GM19043 (cell line): ENCODE results near the gene ZBTB1.
A peak's percentile ranks its signal among the peaks of the same experiment; 100 is the strongest.
"Not testable (repeated sequence)": the region's sequence is repeated elsewhere in the genome, so short reads cannot be mapped to it uniquely, and the experiment has no call there.

Experiments used
- ATAC-seq: cut with Tn5 transposase; IDR thresholded peaks from one replicate; pipeline ENCODE4 v1.9.1; 2021; ENCODE audit warnings: low read depth; ENCODE audit not compliant: unreplicated experiment

ZBTB1 gene

DNA sequence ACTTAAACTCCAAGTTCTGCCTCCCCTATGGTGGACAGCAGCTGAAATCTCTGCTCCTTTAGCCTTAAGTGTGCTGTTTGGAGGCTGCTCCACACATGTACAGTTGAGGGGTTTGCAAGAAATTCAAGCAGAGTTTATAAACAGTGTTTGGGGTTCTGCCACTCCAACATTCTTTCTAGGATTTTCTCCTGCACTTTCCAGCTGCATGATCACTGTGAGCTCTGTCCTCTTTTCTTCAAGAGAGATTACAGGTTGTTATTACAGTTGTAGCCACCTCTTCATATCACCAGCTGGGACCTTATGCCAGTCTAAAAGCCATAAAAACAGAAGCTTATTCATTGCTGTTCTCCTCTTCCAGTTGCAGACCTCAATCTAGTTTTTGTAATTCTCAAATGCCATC is 9.3 kb upstream of the ZBTB1 start:
- no peak for ATAC-seq

DNA sequence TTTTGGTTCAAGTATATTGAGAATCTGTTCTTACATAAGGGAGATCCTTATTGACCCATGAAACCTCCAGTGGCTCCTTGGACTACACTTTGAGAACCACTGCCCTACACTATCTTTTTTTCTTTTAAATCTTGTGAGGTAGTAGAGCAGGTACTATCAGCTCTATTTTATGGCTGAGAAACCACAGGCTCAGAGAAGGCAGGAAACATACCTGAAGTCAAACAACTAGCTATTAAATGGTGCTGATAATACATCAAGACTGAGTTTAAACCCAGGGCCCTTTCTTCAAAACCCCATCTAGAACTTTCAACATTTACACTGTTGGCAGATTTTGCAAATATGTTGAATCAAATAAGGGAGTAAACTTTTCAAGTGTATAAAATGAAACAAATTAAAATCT is 7.8 kb upstream of the ZBTB1 start:
- ATAC-seq = no peak

DNA sequence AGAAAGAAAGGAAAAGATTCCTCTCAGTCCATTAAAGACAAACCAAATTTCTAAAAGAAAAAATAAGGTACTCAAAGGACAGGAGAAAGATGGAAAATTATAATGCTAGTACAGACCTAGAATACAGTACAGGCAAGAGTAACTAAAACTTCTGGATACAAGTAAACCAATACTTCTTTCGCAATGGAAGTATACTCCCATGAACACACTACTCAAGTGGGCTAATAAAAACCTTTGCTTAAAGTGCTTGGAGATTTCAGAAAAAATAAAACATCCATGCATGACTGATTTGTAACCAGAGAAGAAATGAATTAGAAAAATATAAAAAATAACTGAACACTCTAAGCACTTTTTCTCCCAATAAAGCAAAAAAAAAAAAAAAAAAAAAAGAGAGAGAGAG is 4.5 kb upstream of the ZBTB1 start:
- ATAC-seq = no peak

DNA sequence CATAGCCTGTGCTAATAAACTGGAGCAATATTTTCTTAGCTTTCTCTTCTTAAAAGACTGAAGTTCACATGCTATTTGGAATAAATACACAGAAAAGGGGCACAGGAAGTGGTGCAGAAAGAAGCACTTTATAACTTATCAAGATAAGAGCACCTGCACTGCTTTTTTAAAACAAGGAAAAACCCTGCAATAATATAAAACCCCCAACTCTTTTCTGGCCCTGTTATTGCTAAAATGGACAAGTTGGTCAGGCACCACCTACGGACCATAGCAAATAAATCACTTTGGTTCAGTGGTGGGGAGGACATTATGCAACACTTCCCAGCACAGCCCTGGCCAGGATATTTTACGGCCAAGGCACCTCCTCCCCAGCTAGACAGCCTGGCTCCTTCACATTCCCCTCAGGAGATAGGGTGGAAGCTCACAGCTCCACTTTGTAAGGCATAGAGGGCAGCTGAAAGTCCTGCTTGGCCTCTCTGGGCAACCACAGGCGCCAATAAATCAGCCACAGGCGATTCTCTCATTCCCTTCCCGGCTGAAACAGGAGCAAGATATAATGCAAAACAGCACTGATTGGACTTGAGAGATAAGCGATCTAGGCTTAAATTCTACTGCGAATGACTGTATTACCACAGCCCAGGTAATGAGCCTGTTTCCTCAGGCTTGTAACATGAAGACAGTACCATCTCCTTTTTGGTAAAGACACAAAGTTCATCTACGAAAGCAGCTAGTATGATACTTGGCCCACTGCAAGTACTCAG is 3.0 kb upstream of the ZBTB1 start:
- no peak for ATAC-seq

DNA sequence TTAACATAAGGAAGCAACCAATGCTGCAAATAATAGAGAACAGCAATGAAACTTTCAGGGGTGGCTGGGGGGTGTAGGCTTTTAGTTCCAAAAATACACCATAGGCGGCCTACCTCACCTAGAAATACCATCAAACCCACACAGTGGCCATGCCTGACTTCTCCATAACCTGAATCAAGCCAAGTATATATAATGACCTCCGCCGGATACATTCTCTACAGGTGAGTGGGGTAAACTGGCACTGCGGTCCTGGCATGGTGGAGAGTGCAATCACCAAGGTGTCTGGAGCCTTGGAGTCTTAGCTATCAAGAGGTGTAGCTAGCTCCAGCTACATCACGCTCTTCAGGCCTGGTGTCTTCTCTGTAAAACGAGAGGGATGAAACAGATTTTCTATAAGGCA is 2.1 kb upstream of the ZBTB1 start:
- ATAC-seq = no peak

- ATAC-seq = peak; percentile 0
These were observed 1.6 kb upstream of the ZBTB1 start for GRCh38 chr14:64502887-64503433.

DNA sequence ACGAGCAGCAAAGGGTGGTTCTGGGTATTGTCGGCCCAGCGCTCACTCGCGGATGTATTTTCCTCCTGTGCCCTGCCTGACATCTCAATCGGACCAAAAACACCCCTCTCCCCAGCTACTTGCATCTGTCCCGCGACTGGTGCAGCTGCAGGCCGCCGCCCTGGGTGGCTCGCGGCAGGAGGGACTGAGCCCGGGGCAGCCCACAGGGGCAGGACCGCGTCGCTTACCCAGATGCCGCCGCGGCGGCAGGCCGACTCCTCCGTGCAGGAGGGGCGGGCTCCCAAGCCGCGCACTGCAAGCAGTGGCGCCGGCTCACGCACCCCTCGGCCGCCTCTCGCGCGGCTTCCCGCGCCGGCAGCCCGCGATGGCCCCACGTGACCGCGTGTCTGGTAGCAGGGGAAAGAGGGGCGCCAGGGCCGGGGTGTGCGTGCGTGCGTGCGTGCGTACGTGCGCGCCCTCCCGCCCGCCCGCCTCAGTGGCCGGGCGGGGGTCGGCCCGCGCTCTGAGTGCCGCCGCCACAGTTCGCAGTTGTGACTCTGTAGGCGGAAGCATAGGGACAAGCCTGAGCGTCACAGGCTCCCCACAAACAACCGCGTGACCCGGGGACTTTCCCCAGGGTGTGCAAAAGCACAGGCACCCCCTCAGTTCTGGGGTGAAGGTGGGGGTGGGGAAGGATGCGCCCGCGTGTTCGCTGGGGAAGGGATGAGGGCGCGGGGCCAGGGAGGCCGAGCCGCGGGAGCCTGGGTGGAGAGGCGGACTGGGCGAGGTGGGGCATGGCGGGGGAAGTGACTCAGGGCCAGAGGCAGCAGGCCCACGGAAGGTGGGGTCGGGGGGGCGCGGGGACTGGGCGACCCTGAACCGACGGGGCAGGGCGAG is 898 bp upstream of the ZBTB1 start, which contains the start of gene ZBTB25:
Gene ZBTB25, minus strand, starts transcription at position 405 of the 876 bp plus-strand sequence. CDS start 13,305 bp downstream, outside the sequence.
- peak; percentile 48 for ATAC-seq

DNA sequence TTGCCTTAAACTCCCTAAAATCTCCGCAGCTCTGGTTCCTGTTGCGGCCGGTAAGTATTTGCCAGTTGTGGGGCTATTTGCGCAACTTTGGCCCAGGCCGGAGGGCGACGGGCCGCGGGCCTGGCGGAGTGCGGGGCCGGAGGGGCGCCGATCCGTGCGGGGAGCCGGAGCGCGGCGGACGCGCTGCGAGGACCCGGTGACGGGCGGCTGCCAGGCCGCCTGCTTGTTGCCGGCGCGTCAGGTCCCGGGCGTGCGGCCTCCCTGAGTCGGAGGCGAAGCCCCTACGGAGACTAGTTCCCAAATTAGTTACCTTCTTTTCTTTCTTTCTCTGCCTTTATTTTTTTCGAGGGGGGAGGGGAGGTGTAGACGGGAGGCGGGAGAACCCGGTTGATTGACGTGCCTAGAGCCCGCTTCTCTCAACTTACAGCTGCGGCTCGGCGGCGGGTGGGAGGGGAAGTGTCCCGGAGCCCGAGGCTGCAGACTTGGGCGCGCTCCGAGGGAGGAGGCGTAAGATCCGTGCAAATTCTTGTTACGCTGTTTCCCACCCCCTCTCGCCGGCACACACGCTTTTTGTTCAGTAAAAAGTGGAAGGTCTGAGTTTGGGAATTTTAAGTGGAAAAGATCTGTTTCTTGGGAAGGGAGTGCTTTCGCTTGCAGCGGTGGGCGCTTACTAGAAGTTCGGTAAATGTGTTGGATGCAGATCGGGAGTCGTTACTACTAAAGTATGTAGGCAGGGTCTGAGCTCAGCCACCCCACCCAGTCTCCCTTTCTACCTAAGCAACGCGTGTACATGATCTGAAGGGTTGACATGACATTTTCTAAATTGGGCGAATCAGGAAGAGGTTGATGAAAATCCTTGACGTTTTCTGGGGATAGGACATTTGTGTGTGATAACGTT is 576 bp downstream of the ZBTB1 start:
- peak; percentile 28 for ATAC-seq

DNA sequence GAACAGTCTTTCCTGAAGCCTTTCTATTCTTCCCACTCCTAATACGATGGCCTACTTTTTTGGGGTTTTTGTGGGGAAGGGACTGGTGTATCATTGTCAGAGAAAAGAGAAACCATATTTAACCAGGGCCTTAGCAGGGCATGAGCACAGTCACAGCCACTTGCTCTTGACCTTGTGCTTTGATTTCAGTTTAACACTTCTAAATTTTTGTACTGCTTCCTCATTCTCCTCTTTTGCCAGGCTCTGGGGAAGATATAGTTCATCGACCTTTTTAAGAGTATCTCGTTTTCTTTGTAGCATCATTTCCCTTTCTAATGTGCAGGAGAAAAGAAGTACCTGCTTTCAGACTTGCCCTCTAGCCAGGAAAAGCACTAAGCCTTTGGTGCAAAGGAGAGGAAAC is 2.2 kb downstream of the ZBTB1 start:
- no peak for ATAC-seq

DNA sequence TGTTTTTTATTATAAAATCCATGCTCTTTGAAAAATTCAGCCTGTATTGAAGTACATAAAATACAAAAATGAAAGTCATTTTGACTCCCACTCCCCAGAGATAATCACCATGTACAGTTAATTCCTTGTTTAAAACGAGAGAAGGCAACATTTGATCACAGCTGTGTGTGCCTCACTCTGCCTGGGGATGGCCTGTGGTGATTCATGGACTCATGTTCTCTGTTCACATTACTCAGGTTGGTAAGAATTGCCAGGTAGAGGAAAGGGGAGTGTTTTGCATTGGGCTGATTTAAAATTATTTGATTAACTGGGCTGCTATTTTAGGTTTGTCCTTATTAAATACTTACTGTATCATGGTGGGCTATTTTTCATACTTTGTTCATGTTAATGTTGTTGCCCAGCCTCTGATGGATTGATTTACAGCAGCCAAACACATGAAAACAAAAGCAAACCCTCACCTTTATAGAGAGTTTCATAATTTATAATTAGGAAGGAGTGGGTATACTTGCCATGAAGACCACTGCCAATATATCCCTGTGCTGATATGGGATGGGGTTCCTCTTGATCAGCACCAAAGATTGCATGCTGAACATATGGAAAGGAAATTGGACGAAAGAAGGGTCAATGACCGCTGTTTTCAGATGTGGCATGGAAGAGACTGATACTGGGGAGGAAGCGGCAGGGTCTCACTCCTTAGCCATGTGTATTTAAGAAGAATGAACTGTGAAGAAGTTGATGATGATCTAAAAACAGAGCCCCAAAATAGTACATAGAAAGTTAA is 3.0 kb downstream of the ZBTB1 start:
- no peak for ATAC-seq

DNA sequence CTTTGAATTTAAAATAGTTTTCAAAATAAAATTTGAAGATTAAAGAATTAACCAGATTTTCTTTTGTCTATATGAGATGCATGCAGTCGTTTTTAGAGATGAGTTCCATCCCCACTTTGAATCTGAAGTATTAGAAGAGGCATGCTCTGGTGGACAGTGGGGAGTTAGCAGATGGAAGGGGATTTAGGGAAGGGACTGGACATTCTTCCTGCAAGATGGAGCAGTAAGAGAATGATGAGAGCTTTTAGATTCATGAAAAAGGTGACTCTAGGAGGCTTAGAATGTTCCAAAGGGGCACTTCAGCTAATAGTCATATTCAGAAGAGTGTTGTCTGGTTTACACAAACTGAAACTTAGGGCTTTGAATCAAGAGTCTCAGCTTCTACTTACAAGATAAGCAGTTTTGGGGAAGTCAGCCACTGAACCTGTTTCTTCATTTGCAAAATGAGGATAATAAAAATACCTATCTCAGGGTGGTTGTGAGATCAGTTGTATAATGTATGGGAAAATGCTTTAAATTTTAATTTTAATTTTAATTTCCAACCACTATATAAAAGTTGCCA is 3.7 kb downstream of the ZBTB1 start:
- ATAC-seq = no peak

DNA sequence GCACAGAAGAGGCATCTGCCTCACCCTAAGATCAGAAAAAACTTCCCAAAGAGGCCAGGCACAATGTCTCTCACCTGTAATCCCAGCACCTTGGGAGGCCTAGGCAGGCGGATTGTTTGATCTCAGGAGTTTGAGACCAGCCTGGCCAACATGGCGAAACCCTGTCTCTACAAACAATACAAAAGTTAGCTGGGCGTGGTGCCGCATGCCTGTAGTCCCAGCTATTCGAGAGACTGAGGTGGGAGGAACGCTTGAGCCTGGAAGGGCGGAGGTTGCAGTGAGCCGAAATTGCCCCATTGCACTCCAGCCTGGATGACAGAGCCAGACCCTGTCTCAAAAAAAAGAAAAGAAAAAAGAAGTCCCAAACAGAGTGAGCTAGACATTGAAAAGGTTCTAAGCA is 4.5 kb downstream of the ZBTB1 start:
- ATAC-seq = no peak

DNA sequence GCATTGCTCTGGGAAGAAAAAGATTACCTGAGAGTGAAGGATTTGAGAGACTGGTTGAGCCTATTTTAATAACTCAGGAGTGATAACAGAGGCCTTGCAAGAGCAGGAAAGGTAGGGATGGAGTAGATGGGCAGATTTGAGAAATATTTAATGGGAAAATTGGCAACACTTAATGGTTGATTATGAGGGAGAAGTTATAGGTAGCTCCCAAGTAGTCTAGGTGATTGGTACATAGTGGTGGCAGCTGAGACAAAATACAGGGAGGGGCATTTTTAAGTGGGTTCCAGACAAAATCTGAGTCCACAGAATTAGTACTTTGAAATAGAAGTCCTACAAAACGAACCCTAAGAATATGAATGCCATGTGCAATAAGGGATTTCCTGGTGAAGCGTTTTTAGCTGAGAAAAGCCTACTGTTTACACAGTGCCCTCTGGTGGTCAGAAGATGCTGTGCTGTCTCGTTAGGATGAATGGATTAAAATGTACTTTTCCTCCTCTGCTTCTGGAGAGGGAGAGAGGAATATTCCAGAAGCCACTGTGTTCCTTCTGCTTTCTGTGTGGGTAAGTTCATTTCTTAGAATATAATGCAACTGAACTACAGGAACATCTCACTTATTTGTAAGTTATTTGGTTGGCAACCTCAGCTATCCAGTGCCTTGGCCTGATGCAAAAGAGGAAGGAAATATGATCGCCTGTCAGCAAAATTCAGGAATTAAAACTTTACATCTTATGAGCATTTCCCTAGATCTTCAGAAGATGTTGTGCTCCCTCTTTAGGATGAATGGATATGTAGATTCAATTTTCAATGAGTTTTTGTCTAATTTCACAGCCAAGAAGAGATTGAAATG is 6.5 kb downstream of the ZBTB1 start:
- ATAC-seq = no peak

DNA sequence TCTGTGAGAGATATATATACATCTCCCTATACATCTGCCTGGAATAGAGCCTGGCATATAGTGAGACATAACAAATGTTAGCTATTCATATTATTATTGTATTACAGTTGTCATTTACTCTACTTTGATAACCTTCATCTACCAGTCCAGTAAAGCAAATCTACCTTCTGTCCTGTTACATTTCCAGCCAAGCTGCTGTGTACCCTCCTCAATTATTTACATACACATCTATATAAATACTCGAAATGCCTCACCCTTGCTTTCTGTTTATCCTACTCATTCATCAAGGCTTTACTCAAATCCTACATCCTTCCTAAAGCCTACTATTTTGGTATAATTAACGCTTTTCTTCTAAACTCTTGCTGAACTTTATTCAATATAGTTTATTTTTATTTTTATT is 8.7 kb downstream of the ZBTB1 start:
- no peak for ATAC-seq

DNA sequence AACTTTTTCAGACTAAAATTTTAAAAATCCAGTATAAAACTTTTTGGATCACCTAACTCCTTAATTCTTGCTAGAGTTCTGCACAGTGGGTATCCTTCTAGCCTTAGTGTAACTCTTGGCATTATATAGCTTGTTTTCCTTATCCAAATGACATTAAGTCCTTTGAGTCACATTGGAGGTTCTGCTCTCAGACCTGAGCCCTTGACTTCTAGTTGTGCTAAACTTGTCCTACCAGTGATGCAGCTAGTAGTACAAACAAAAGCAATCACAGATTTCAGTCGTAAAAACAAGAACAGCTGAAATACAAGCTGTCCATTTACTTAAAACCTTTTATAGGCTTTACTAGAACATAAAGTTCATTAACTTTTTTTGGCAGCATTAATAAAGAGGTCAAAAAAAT is 10.5 kb downstream of the ZBTB1 start:
- ATAC-seq = no peak

DNA sequence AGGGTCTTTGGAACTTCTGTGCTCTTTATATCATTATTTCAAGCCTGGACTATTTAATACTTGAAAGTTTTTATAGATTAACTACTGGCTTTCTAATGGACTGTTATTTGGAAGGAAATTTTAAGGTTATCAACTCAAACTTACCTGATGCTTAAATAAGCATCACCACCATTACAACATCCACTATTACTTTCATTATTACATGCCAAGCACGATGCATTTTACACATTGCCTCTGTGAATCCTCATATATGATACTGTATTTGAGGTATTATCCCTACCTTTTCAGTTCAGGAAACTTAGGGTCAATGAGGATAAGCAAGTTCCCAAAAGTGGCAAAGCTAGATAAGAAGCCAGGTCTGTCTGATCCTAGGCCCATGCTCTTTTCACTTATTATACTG is 12.4 kb downstream of the ZBTB1 start:
- ATAC-seq = no peak

- ATAC-seq = not testable (repeated sequence)
These were observed 13.1 kb downstream of the ZBTB1 start for GRCh38 chr14:64517667-64518066.

- ATAC-seq = no peak
These were observed 13.7 kb downstream of the ZBTB1 start for GRCh38 chr14:64518229-64518628.

DNA sequence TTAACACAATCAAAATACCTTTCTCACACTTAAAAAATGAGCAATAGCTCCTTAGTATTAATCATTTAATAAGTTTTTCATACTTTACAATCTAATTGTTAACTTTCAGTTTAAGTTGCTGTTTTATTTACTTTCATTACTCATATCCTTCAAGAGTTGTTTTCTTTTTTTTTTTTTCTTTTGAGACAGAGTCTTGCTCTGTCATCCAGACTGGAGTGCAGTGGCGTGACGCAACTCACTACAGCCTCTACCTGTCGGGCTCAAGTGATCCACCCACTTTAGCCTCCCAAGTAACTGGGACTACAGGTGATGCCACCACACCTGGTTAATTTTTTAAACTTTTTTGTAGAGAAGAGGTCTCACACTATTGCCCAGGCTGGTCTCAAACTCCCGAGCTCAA is 16.1 kb downstream of the ZBTB1 start:
- ATAC-seq = no peak
